Peyer's patch (tissue), 4 donors: ENCODE data around the gene DDX55.

Experiments used
- CTCF ChIP-seq, 6 experiments: fragments of 450-650 bp in 4 of 6; fragments of 200-600 bp in 2 of 6; sonication (generic) in 1 of 6; IDR thresholded peaks; one replicate each; pipeline ENCODE4 v1.5.1; 2017 to 2019; ENCODE audit warnings: antibody characterized with exemption in 6 of 6, mild to moderate bottlenecking in 3 of 6, moderate library complexity in 1 of 6
- POLR2A ChIP-seq, 2 donors: fragments of 450-650 bp; IDR thresholded peaks; one replicate each; pipeline ENCODE4 v1.5.1; 2017; ENCODE audit warnings: antibody characterized with exemption in 2 of 2, mild to moderate bottlenecking in 2 of 2, moderate library complexity in 2 of 2

- TF ChIP-seq CTCF (IDR thresholded peaks at IDR 0.05), result no peak
- no peak for TF ChIP-seq POLR2A (IDR thresholded peaks at IDR 0.05)
These were observed 15.2 kb downstream of the DDX55 start for GRCh38 chr12:123617144-123617543.
